Measurements from ENCODE around the gene HNMT. TPM values are rescaled to one million over a fixed set of nuclear protein-coding genes. Genes with fewer than 3 reads are reported as not detected.

The HNMT gene
- total and polyA plus RNA-seq, 2 of the 8 experiments (the other 6 are each of a cell fraction or from before 2014, with no cell fraction given), result 1.6 to 3.6 TPM

- TF ChIP-seq ATF3 (IDR thresholded peaks at IDR 0.05; ENCODE audit: insufficient read depth, low read depth, low read length), result no peak
- TF ChIP-seq SP4 (IDR thresholded peaks at IDR 0.05; ENCODE audit: low read length), result no peak
- no peak for TF ChIP-seq SIN3A (conservative IDR thresholded peaks at IDR 0.05 in 1 of 2, IDR thresholded peaks at IDR 0.05 in 1 of 2; ENCODE audit: low read depth in 1 of 2, low read length in 2 of 2)
- no peak for TF ChIP-seq NANOG (IDR thresholded peaks at IDR 0.05; ENCODE audit: insufficient read depth, low read depth, low read length, poor library complexity, severe bottlenecking)
- TF ChIP-seq POU5F1 (IDR thresholded peaks at IDR 0.05; ENCODE audit: low read depth, low read length), result no peak
- no peak for TF ChIP-seq ATF2 (IDR thresholded peaks at IDR 0.05; ENCODE audit: low read length)
- TF ChIP-seq MAX (IDR thresholded peaks at IDR 0.05), result no peak
Measured at GRCh38 chr2:137980459-137980858, 16.2 kb downstream of the HNMT start (continued).
